GM23338 (cell line): ENCODE measurements around the gene SHISA7. TPM values are rescaled to one million over a fixed set of nuclear protein-coding genes. Genes with fewer than 3 reads are reported as not detected.
"Not testable (repeated sequence)": the region's sequence is repeated elsewhere in the genome, so short reads cannot be mapped to it uniquely, and the experiment has no call there.

Experiments used
- ATAC-seq: fragments of 200-7000 bp; cut with Tn5 transposase; 3 replicates; pipeline ENCODE4 v1.9.1; 2020
- DNase-seq: peaks from one replicate; pipeline ENCODE4 v3.0.0-alpha.2; 2015; ENCODE audit warnings: low spot score
- H2AFZ ChIP-seq: fragments of 200-600 bp; sonication (generic); 2 replicates; pipeline ENCODE4 v1.8.0; 2016; ENCODE audit warnings: antibody characterized with exemption, mild to moderate bottlenecking, moderate library complexity
- H3F3A ChIP-seq: fragments of 200-600 bp; sonication (generic); replicated peaks from 2 replicates; pipeline ENCODE4 v1.8.0; 2017; ENCODE audit warnings: antibody characterized with exemption, mixed run types, low read depth
- H3K27ac ChIP-seq: fragments of 200-600 bp; sonication (generic); 2 replicates; pipeline ENCODE4 v1.6.1; 2016; ENCODE audit warnings: low read depth
- H3K27me3 ChIP-seq: fragments of 200-600 bp; sonication (generic); 2 replicates; pipeline ENCODE4 v1.8.0; 2016; ENCODE audit warnings: mild to moderate bottlenecking, mixed run types, moderate library complexity; ENCODE audit not compliant: insufficient read depth
- H3K36me3 ChIP-seq: fragments of 200-600 bp; sonication (generic); 2 replicates; pipeline ENCODE4 v1.8.0; 2016; ENCODE audit warnings: mild to moderate bottlenecking; ENCODE audit not compliant: insufficient read depth
- H3K4me1 ChIP-seq: fragments of 200-600 bp; sonication (generic); 2 replicates; pipeline ENCODE4 v1.8.0; 2016; ENCODE audit warnings: mild to moderate bottlenecking, moderate library complexity; ENCODE audit not compliant: insufficient read depth
- H3K4me2 ChIP-seq: fragments of 200-600 bp; sonication (generic); 2 replicates; pipeline ENCODE4 v1.7.1; 2017; ENCODE audit warnings: mixed run types
- H3K4me3 ChIP-seq: fragments of 200-600 bp; sonication (generic); 2 replicates; pipeline ENCODE4 v1.6.1; 2016; ENCODE audit warnings: mixed run types
- H3K79me2 ChIP-seq: fragments of 200-600 bp; sonication (generic); replicated peaks from 2 replicates; pipeline ENCODE4 v1.8.0; 2017; ENCODE audit warnings: mild to moderate bottlenecking; ENCODE audit not compliant: insufficient read depth
- H3K9me2 ChIP-seq: fragments of 200-600 bp; sonication (generic); 2 replicates; pipeline ENCODE4 v1.8.0; 2017; ENCODE audit not compliant: insufficient read depth
- H4K20me1 ChIP-seq: fragments of 200-600 bp; sonication (generic); replicated peaks from 2 replicates; pipeline ENCODE4 v1.8.0; 2017; ENCODE audit warnings: mild to moderate bottlenecking; ENCODE audit not compliant: insufficient read depth
- H3K27ac Mint-ChIP-seq: 2 replicates; pipeline ENCODE4 v1.8.0; 2020; ENCODE audit warnings: inconsistent platforms, mild to moderate bottlenecking, moderate library complexity, mixed read lengths
- H3K27me3 Mint-ChIP-seq: 3 replicates; pipeline ENCODE4 v1.8.0; 2022; ENCODE audit warnings: low read depth, mild to moderate bottlenecking, moderate library complexity, mixed read lengths, inconsistent platforms; ENCODE audit not compliant: insufficient read depth, poor library complexity
- H3K36me3 Mint-ChIP-seq: 3 replicates; pipeline ENCODE4 v1.8.0; 2021; ENCODE audit warnings: low read depth, mild to moderate bottlenecking, inconsistent platforms, moderate library complexity, mixed read lengths
- H3K4me1 Mint-ChIP-seq: 3 replicates; pipeline ENCODE4 v1.8.0; 2020; ENCODE audit warnings: mild to moderate bottlenecking, inconsistent platforms, mixed read lengths
- H3K4me3 Mint-ChIP-seq: 3 replicates; pipeline ENCODE4 v1.8.0; 2021; ENCODE audit warnings: moderate library complexity, mild to moderate bottlenecking, inconsistent platforms, mixed read lengths
- H3K9me3 Mint-ChIP-seq: 3 replicates; pipeline ENCODE4 v1.8.0; 2020; ENCODE audit warnings: moderate library complexity, mild to moderate bottlenecking, inconsistent platforms, mixed read lengths
- CREB1 ChIP-seq: fragments of 250-450 bp; sonication (Bioruptor Pico); IDR thresholded peaks from 2 replicates; pipeline ENCODE4 v1.5.0; 2020; ENCODE audit warnings: low read depth, mild to moderate bottlenecking, moderate library complexity
- CTCF ChIP-seq, 2 experiments: fragments of 200-600 bp in 1 of 2; sonication (generic) in 1 of 2; conservative IDR thresholded peaks; 2 replicates each; pipeline versions ENCODE4 v1.5.1 to v1.6.1; 2016 to 2017; ENCODE audit warnings: antibody characterized with exemption in 2 of 2, low read depth in 2 of 2, mild to moderate bottlenecking in 2 of 2, moderate library complexity in 1 of 2
- ETS1 ChIP-seq: IDR thresholded peaks from 2 replicates; pipeline ENCODE4 v1.6.1; 2016; ENCODE audit warnings: antibody characterized with exemption
- NANOG ChIP-seq: IDR thresholded peaks from 2 replicates; pipeline ENCODE4 v1.6.1; 2016; ENCODE audit warnings: antibody characterized with exemption, borderline replicate concordance
- POLR2AphosphoS5 ChIP-seq: IDR thresholded peaks from 2 replicates; pipeline ENCODE4 v1.6.1; 2016; ENCODE audit warnings: antibody characterized with exemption, low read depth
- REST ChIP-seq: IDR thresholded peaks from one replicate; pipeline ENCODE4 v1.6.1; 2018; ENCODE audit warnings: antibody characterized with exemption; ENCODE audit not compliant: unreplicated experiment
- STAT1 ChIP-seq: IDR thresholded peaks from one replicate; pipeline ENCODE4 v1.6.1; 2016; ENCODE audit warnings: antibody characterized with exemption; ENCODE audit not compliant: unreplicated experiment
- ZNF462 ChIP-seq: fragments of 250-450 bp; sonication (Bioruptor Pico); IDR thresholded peaks from 2 replicates; pipeline ENCODE4 v1.5.0; 2020; ENCODE audit warnings: mild to moderate bottlenecking, moderate library complexity
- polyA plus RNA-seq: library from polyadenylated mRNA; unstranded; fragments of >200 nt; fragmentation: Nextera tagmentation; extraction: Ambion mirVana; gene quantifications from 2 replicates; pipeline ENCODE4 v1.2.1, GENCODE V29; 2016
- total RNA-seq: library from RNA; depleted of rRNA; stranded (reverse); fragments of >200 nt; shearing (Covaris generic); gene quantifications from 2 replicates; pipeline ENCODE4 v1.2.3, GENCODE V29; 2014

The SHISA7 gene
- total and polyA plus RNA-seq, 2 experiments from 2014 or later, result 0.32 to 1.4 TPM

- TF ChIP-seq ZNF462 (CRISPR knock-in tag), result no peak
- TF ChIP-seq ETS1, result no peak
- no peak for TF ChIP-seq CTCF (conservative IDR thresholded peaks at IDR 0.05; ENCODE audit: low read depth in 2 of 2)
- TF ChIP-seq STAT1, result no peak
- TF ChIP-seq POLR2AphosphoS5, result no peak
- no peak for TF ChIP-seq CREB1 (CRISPR knock-in tag)
- no peak for TF ChIP-seq REST
- no peak for TF ChIP-seq NANOG
Measured at GRCh38 chr19:55423225-55424005, 19.7 kb downstream of the SHISA7 start (continued).

GRCh38 chr19:55421281-55421680 lies 21.8 kb downstream of the SHISA7 start:
- Mint-ChIP-seq H3K27me3 (peaks cover 14% of the 10 kb centered on the region), H3K9me3 (peaks cover 14% of the 10 kb centered on the region)
- H4K20me1 ChIP-seq, H3K9me2 ChIP-seq, H3K4me1 ChIP-seq, H3K27ac ChIP-seq, H3K4me3 ChIP-seq, H3K36me3 Mint-ChIP-seq, H3K79me2 ChIP-seq, H3K4me1 Mint-ChIP-seq, H2AFZ ChIP-seq, H3K4me2 ChIP-seq, H3K27me3 ChIP-seq, H3F3A ChIP-seq, H3K27ac Mint-ChIP-seq, ATAC-seq, DNase-seq, H3K36me3 ChIP-seq, H3K4me3 Mint-ChIP-seq: not testable (repeated sequence)
